Measurements from ENCODE around the gene AMIGO3. TPM values are rescaled to one million over a fixed set of nuclear protein-coding genes. Genes with fewer than 3 reads are reported as not detected.

The AMIGO3 gene
- total RNA-seq, 2 donors from 2014 or later: 1.4 to 12.4 TPM

DNA sequence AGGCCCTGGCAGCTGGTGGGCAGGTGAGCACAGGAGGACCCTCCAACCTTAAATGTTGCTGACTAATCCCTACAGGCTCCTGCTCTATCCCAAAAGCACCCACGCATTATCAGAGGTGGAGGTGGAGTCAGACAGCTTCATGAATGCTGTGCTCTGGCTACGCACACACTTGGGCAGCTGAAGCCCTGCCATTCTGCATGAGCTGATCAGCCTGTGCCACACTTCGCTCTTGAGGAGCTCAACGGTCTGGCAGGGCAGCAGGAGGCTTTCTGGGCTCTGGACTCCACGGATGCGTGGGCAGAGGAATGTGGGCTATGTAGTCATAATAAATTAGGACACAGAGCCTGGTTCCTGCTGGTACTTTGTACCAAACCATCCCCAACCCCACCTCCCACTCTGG is 36.3 kb downstream of the AMIGO3 start:
- 81% methylated on average over 6 of the region's 6 CpGs for WGBS
- peaks cover 17 to 38% of the 10 kb centered on the region in 2 donors for H3K36me3 ChIP-seq
- DNase-seq (ENCODE audit: low spot score): no peak
- no peaks in the 10 kb centered on the region for H3K27me3 ChIP-seq (replicated peaks; ENCODE audit: insufficient read depth)
- no peaks in the 10 kb centered on the region for H3K9me3 ChIP-seq
- no peak overlapping the region for H3K27ac ChIP-seq
- intact Hi-C loops (cut with DNase I): no loop called here
- no peak for TF ChIP-seq POLR2AphosphoS5 (IDR thresholded peaks at IDR 0.05)
- no peak overlapping the region for H3K4me3 ChIP-seq
- no peaks in the 10 kb centered on the region for H3K4me1 ChIP-seq (replicated peaks)

DNA sequence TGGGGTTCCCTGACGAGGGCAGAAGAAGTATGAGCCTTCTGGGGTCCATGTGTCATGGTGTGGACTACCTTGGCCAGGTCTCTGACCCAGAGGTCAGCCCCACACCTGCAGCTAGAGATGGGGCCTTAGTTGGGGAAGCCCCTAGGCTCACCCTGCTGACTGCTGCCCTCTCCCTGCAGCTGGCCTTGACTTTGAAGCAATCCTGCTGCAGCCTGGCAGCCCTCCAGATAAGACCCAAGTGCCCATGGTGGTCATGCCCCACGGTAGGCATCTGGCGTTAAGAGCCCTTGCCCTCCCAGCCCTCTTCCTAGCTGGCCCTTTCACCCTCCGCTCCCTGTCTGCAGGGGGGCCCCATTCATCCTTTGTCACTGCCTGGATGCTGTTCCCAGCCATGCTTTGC is 37.9 kb downstream of the AMIGO3 start:
- TF ChIP-seq POLR2AphosphoS5 (IDR thresholded peaks at IDR 0.05): no peak
- no peak for TF ChIP-seq POLR2A (IDR thresholded peaks at IDR 0.05)
- TF ChIP-seq, protein P1, sequence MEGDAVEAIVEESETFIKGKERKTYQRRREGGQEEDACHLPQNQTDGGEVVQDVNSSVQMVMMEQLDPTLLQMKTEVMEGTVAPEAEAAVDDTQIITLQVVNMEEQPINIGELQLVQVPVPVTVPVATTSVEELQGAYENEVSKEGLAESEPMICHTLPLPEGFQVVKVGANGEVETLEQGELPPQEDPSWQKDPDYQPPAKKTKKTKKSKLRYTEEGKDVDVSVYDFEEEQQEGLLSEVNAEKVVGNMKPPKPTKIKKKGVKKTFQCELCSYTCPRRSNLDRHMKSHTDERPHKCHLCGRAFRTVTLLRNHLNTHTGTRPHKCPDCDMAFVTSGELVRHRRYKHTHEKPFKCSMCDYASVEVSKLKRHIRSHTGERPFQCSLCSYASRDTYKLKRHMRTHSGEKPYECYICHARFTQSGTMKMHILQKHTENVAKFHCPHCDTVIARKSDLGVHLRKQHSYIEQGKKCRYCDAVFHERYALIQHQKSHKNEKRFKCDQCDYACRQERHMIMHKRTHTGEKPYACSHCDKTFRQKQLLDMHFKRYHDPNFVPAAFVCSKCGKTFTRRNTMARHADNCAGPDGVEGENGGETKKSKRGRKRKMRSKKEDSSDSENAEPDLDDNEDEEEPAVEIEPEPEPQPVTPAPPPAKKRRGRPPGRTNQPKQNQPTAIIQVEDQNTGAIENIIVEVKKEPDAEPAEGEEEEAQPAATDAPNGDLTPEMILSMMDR (IDR thresholded peaks at IDR 0.05): no peak
- Histone ChIP-seq H3K4me1 (replicated peaks) (no peaks in the 10 kb centered on the region), H3K27me3 (replicated peaks; ENCODE audit: insufficient read depth) (no peaks in the 10 kb centered on the region), H3K27ac (no peak overlapping the region), H3K4me3 (no peak overlapping the region), H3K36me3 (peaks cover 17 to 38% of the 10 kb centered on the region in 2 donors), H3K9me3 (no peaks in the 10 kb centered on the region)
- 80% methylated on average over 4 of the region's 4 CpGs for WGBS
- intact Hi-C loops (cut with DNase I): no loop called here
- no peak for DNase-seq (ENCODE audit: low spot score)

DNA sequence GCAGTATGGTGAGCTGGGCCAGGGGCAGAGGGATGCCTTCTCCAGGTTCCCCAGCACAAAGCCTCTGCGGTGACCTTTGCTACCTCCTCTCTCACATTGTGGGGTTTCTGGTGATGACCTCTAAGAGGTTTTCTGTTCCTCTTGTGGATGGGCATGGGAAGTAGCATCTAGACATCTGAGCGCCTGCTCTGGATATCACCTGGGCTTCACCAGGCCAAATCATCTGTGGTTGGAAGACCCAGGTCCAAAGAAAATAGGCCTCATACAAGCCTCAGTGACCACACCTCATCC is 38.3 kb downstream of the AMIGO3 start:
- Histone ChIP-seq H3K4me1 (replicated peaks) (no peaks in the 10 kb centered on the region), H3K9me3 (no peaks in the 10 kb centered on the region), H3K36me3 (peaks cover 17 to 40% of the 10 kb centered on the region in 2 donors), H3K27ac (no peak overlapping the region), H3K4me3 (no peak overlapping the region), H3K27me3 (replicated peaks; ENCODE audit: insufficient read depth) (no peaks in the 10 kb centered on the region)
- intact Hi-C loops (cut with DNase I): no loop called here
- DNase-seq (ENCODE audit: low spot score): no peak
- WGBS: 96% methylated on average over 2 of the region's 2 CpGs
- TF ChIP-seq POLR2A (IDR thresholded peaks at IDR 0.05): no peak
- TF ChIP-seq, protein P1 (IDR thresholded peaks at IDR 0.05): no peak
- no peak for TF ChIP-seq POLR2AphosphoS5 (IDR thresholded peaks at IDR 0.05)

DNA sequence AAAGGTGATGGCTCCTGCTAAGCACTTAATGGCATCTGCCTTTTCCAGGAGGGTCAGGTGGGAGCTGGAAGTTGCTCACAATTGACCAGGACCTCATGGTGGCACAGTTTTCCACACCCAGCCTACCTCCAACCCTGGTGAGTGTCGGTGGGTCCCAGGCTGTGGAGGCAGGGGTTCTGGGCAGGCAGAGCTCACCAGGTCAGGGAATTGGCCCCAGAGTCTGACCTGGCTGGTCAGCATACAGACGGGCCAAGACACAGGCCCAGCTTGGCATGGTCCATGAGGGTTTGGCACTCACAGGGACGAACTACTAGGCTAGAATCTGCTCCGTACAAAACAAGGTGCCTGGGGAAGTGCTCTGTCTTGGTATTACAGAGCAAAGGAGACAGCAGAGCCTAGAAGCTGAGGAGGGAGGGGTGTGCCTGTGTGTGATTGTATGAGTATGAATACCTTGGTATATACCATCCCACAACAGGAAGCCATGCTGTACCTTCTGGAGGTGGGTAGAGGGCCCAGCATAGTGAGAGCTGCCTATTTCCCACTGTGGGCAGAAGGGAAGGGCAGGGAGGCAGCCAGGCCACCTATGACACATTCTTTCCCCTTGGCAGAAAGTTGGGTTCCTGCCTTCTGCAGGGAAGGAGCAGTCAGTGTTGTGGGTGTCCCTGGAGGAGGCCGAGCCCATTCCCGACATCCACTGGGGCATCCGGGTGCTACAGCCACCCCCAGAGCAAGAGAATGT is 38.8 kb downstream of the AMIGO3 start:
- no peak for DNase-seq (ENCODE audit: low spot score)
- WGBS: 87% methylated on average over 4 of the region's 7 CpGs
- TF ChIP-seq POLR2A (IDR thresholded peaks at IDR 0.05) (no peak), POLR2AphosphoS5 (IDR thresholded peaks at IDR 0.05) (no peak)
- TF ChIP-seq, protein P1 (IDR thresholded peaks at IDR 0.05): no peak

DNA sequence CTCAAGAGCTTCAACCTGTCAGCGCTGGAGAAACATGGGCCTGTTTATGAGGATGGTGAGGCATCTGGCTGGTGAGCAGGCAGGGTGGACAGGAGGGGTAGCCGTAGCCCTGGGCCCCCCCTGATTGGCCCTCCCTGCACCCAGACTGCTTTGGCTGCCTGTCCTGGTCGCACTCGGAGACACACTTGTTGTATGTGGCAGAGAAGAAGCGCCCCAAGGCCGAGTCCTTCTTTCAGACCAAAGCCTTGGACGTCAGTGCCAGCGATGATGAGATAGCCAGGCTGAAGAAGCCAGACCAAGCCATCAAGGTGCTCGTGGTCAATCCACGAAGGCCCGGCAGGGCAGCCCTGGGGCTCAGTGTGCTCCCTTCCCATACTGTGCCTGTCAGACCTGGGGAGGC is 43.6 kb downstream of the AMIGO3 start:
- Histone ChIP-seq H3K27me3 (replicated peaks; ENCODE audit: insufficient read depth) (no peaks in the 10 kb centered on the region), H3K27ac (no peak overlapping the region), H3K36me3 (peaks cover 8 to 18% of the 10 kb centered on the region in 2 donors), H3K4me3 (no peak overlapping the region), H3K4me1 (replicated peaks) (peaks cover 6% of the 10 kb centered on the region), H3K9me3 (no peaks in the 10 kb centered on the region)
- TF ChIP-seq POLR2AphosphoS5 (IDR thresholded peaks at IDR 0.05): no peak
- TF ChIP-seq, protein P1 (IDR thresholded peaks at IDR 0.05): no peak
- TF ChIP-seq POLR2A (IDR thresholded peaks at IDR 0.05): no peak
- 91% methylated on average over 11 of the region's 11 CpGs for WGBS
- intact Hi-C loops (cut with DNase I): no loop called here
- no peak for DNase-seq (ENCODE audit: low spot score)

More for the DNA sequence above, 38.8 kb downstream of the AMIGO3 start:
- Histone ChIP-seq H3K4me1 (replicated peaks) (no peaks in the 10 kb centered on the region), H3K27ac (no peak overlapping the region), H3K4me3 (no peak overlapping the region), H3K36me3 (peaks cover 17 to 44% of the 10 kb centered on the region in 2 donors), H3K9me3 (no peaks in the 10 kb centered on the region), H3K27me3 (replicated peaks; ENCODE audit: insufficient read depth) (no peaks in the 10 kb centered on the region)
- intact Hi-C loops (cut with DNase I): no loop called here

Measured in prostate gland (tissue), 2 donors.